Fibroblast of skin of back (primary cell): ENCODE measurements around the gene HDGFL3.
"Not testable (repeated sequence)": the region's sequence is repeated elsewhere in the genome, so short reads cannot be mapped to it uniquely, and the experiment has no call there.

Experiments
- DNase-seq: peaks from one replicate; pipeline ENCODE4 v3.0.0-alpha.2; 2013

Gene HDGFL3

GRCh38 chr15:83099290-83099689 lies 108.3 kb downstream of the HDGFL3 start:
- no peak for DNase-seq

GRCh38 chr15:83098079-83098478 lies 109.5 kb downstream of the HDGFL3 start:
- no peak for DNase-seq

- no peak for DNase-seq
These were observed 113.0 kb downstream of the HDGFL3 start for GRCh38 chr15:83094583-83094982.

GRCh38 chr15:83092309-83092976 lies 115.2 kb downstream of the HDGFL3 start:
- DNase-seq = no peak

GRCh38 chr15:83091965-83092308 lies 115.7 kb downstream of the HDGFL3 start:
- not testable (repeated sequence) for DNase-seq

- DNase-seq = no peak
These were observed 117.2 kb downstream of the HDGFL3 start for GRCh38 chr15:83090465-83090864.

- no peak for DNase-seq
These were observed 118.7 kb downstream of the HDGFL3 start for GRCh38 chr15:83088876-83089275.

- no peak for DNase-seq
These were observed 120.0 kb downstream of the HDGFL3 start for GRCh38 chr15:83087576-83087975.

- not testable (repeated sequence) for DNase-seq
These were observed 121.6 kb downstream of the HDGFL3 start for GRCh38 chr15:83085864-83086552.

GRCh38 chr15:83085461-83085860 lies 122.2 kb downstream of the HDGFL3 start:
- not testable (repeated sequence) for DNase-seq

GRCh38 chr15:83082730-83083386 lies 124.8 kb downstream of the HDGFL3 start:
- no peak for DNase-seq

- DNase-seq = no peak
These were observed 126.2 kb downstream of the HDGFL3 start for GRCh38 chr15:83081256-83082014.

- DNase-seq = no peak
These were observed 128.9 kb downstream of the HDGFL3 start for GRCh38 chr15:83078712-83079111.
